HFFc6 (cell line): Measurements from ENCODE around the gene NPAS3. TPM values are rescaled to one million over a fixed set of nuclear protein-coding genes. Genes with fewer than 3 reads are reported as not detected.

Source experiments
- DNase-seq: peaks from one replicate; pipeline ENCODE4 v3.0.0-alpha.2; 2018
- H3K27ac Mint-ChIP-seq: 2 replicates; pipeline ENCODE4 v1.8.0; 2020; ENCODE audit warnings: mild to moderate bottlenecking, mixed read lengths
- H3K27me3 Mint-ChIP-seq: 2 replicates; pipeline ENCODE4 v1.8.0; 2021; ENCODE audit warnings: mild to moderate bottlenecking, moderate library complexity, mixed read lengths; ENCODE audit not compliant: insufficient read depth
- H3K36me3 Mint-ChIP-seq: 2 replicates; pipeline ENCODE4 v1.8.0; 2021; ENCODE audit warnings: low read depth, mixed read lengths
- H3K4me1 Mint-ChIP-seq: 2 replicates; pipeline ENCODE4 v1.8.0; 2020; ENCODE audit warnings: low read depth, mixed read lengths
- H3K4me3 Mint-ChIP-seq: 2 replicates; pipeline ENCODE4 v1.8.0; 2020; ENCODE audit warnings: mild to moderate bottlenecking, moderate library complexity, mixed read lengths
- H3K9me3 Mint-ChIP-seq: 2 replicates; pipeline ENCODE4 v1.8.0; 2020; ENCODE audit warnings: mild to moderate bottlenecking, mixed read lengths
- total RNA-seq, 6 experiments: library from RNA; stranded (reverse); fragmentation: NEBNext Ultra II Directional; extraction: Animal tissue kit (Norgen Biotek cat#: 25700); gene quantifications; 2 replicates in 1 of 6; 3 replicates in 5 of 6; pipeline ENCODE4 v1.2.3, GENCODE V29; 2021
- TF ChIP-seq, protein P1 (sequence below): fragments of 200-600 bp; sonication (generic); IDR thresholded peaks from 2 replicates; pipeline ENCODE4 v1.5.0; 2021; ENCODE audit warnings: antibody characterized with exemption, mild to moderate bottlenecking

The NPAS3 gene
- total RNA-seq, 6 experiments from 2014 or later, result not detected

DNA sequence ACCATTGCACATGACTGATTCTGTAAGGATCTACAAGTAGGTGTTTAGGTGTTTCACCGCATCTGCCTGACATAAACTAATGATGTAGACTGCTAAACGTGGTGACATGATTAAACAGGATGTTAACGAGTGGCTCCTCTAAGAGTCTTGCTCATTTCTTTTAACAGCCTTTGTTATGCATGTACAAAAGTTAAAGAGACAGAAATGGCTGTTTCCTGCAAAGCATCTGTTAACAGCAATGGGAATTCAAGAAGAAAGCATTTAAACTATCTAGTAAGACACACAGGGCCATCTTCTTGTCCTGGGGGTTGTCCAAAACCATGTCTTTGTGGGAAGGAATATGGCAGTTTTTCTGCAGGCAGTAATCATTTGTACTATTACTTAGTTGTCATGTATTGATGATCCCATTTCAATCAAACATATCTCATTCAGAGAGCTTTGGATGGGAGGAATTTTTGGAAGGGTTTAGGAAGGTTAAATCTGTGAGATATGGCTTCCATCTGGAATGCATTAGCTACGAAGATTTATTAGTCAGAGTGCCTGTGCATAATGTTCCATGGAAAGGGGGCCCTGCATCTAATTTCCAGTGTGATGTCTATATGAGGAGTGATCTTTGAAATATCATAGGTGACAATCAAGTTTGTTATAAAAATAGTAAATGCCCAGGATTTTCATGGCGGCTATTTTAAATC is 517.1 kb downstream of the NPAS3 start:
- H3K27ac Mint-ChIP-seq, result no peak overlapping the region
- H3K9me3 Mint-ChIP-seq, result no peaks in the 10 kb centered on the region; the same call in 1 of the 2 replicates
- TF ChIP-seq, protein P1, sequence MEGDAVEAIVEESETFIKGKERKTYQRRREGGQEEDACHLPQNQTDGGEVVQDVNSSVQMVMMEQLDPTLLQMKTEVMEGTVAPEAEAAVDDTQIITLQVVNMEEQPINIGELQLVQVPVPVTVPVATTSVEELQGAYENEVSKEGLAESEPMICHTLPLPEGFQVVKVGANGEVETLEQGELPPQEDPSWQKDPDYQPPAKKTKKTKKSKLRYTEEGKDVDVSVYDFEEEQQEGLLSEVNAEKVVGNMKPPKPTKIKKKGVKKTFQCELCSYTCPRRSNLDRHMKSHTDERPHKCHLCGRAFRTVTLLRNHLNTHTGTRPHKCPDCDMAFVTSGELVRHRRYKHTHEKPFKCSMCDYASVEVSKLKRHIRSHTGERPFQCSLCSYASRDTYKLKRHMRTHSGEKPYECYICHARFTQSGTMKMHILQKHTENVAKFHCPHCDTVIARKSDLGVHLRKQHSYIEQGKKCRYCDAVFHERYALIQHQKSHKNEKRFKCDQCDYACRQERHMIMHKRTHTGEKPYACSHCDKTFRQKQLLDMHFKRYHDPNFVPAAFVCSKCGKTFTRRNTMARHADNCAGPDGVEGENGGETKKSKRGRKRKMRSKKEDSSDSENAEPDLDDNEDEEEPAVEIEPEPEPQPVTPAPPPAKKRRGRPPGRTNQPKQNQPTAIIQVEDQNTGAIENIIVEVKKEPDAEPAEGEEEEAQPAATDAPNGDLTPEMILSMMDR, result no peak
- H3K4me1 Mint-ChIP-seq, result no peaks in the 10 kb centered on the region; the same call in 1 of the 2 replicates
- DNase-seq, result no peak
- no peak overlapping the region for H3K4me3 Mint-ChIP-seq
- H3K36me3 Mint-ChIP-seq, result no peaks in the 10 kb centered on the region
- H3K27me3 Mint-ChIP-seq, result peaks cover 4% of the 10 kb centered on the region; the same call in 1 of the 2 replicates

DNA sequence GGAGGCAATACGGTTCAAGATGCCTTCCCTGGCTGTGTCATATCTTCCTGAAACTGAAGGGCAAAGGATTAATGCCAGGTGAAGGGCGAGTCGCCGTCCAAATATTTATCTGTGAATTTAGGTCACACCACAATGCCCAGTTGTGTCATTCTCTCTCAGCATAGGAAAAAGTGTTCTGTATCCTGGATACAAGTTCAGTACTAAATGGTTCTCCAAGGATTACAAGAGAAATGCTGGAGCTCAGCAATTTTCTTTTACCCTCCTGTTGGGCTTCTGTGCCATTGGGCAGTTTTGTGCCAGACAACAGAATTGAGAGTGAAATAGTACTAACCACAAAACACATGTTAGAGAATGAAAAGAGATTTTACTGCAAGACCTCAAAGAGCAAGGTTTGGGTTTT is 518.3 kb downstream of the NPAS3 start:
- TF ChIP-seq, protein P1, result no peak
- Mint-ChIP-seq H3K27me3 (peaks cover 6% of the 10 kb centered on the region; the same call in 1 of the 2 replicates), H3K27ac (no peak overlapping the region), H3K36me3 (no peaks in the 10 kb centered on the region), H3K4me3 (no peak overlapping the region), H3K9me3 (no peaks in the 10 kb centered on the region; the same call in 1 of the 2 replicates), H3K4me1 (no peaks in the 10 kb centered on the region; the same call in 1 of the 2 replicates)
- no peak for DNase-seq

DNA sequence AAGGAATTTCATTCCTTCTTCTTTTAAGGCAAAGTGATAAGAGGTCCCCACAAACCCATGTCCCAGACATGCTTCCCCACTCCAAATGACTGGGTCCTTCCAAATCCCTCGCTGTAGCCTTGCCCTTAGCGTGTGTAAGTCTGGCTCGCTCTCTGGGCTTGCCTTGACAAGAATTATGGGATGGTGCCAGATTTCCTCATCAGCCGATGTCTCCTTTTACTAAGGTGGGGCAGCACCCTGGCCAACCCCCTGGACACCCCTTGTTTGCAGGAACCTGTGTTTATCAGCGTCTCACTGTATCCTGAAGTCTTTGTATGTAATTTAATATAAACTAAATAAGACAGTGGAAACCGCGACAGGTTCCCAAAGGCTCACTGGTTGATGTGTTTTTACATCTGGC is 518.9 kb downstream of the NPAS3 start:
- Mint-ChIP-seq H3K27ac (no peak overlapping the region), H3K9me3 (no peaks in the 10 kb centered on the region; the same call in 1 of the 2 replicates), H3K27me3 (peaks cover 10% of the 10 kb centered on the region; the same call in 1 of the 2 replicates), H3K4me3 (no peak overlapping the region), H3K36me3 (no peaks in the 10 kb centered on the region), H3K4me1 (no peaks in the 10 kb centered on the region; the same call in 1 of the 2 replicates)
- DNase-seq, result no peak
- TF ChIP-seq, protein P1, result no peak

DNA sequence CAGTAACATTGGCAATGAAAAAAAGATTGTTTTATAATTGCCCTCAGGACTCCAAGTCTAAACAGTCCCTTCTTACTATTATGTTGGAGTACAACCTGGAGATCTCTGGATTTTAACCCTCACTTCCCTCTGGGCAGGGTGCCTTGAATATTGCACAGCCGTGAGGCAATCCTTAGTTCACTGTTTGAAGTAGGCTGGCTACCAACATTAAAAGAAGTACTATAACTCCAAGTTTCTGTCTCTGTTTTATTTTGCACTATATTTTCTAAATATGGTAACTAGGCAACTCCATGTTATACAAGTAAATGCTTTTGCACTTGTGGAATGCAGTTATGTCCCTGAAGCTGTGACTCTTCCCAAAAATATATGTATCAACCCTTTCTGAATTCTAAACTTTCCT is 521.5 kb downstream of the NPAS3 start:
- TF ChIP-seq, protein P1, result no peak
- no peak for DNase-seq
- H3K27ac Mint-ChIP-seq, result no peak overlapping the region
- H3K36me3 Mint-ChIP-seq, result no peaks in the 10 kb centered on the region
- H3K27me3 Mint-ChIP-seq, result peaks cover 10% of the 10 kb centered on the region; the same call in 1 of the 2 replicates
- H3K4me1 Mint-ChIP-seq, result no peaks in the 10 kb centered on the region; the same call in 1 of the 2 replicates
- H3K9me3 Mint-ChIP-seq, result no peaks in the 10 kb centered on the region; the same call in 1 of the 2 replicates
- no peak overlapping the region for H3K4me3 Mint-ChIP-seq

DNA sequence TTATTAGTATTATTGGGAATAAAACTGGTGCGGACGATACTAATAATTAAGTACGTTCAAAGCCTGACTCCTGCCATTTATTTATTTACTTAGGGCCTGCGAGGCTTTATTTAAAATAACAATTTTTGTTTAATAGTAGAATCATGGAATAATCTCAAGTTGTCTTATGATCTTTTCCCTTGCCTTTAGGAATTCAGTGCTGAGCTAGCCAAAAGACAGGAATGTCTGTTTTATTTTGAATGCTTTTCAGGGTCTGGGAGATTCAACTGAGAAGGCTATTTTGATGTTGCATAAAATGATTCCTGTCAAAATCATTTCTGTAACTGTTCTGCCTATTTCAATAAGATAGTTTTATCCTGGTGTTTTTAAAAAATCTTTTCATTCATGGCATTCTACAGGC is 522.4 kb downstream of the NPAS3 start:
- no peak for DNase-seq
- TF ChIP-seq, protein P1, result no peak
- H3K4me1 Mint-ChIP-seq, result no peaks in the 10 kb centered on the region; the same call in 1 of the 2 replicates
- no peak overlapping the region for H3K27ac Mint-ChIP-seq
- H3K27me3 Mint-ChIP-seq, result peaks cover 10% of the 10 kb centered on the region; the same call in 1 of the 2 replicates
- no peaks in the 10 kb centered on the region; the same call in 1 of the 2 replicates for H3K9me3 Mint-ChIP-seq
- no peaks in the 10 kb centered on the region for H3K36me3 Mint-ChIP-seq
- H3K4me3 Mint-ChIP-seq, result no peak overlapping the region
